HepG2 (cell line): ENCODE results near the gene TCF12. TPM values are rescaled to one million over a fixed set of nuclear protein-coding genes. Genes with fewer than 3 reads are reported as not detected.

ENCODE experiments used
- GTF2F1 ChIP-seq: fragments of 150-350 bp; IDR thresholded peaks from 2 replicates; pipeline ENCODE4 v1.6.1; 2014; ENCODE audit warnings: low read length
- KAT2B ChIP-seq: fragments of 150-350 bp; IDR thresholded peaks from 2 replicates; pipeline ENCODE4 v1.6.1; 2014; ENCODE audit warnings: low read depth, low read length, borderline replicate concordance
- KMT2A ChIP-seq: sonication (generic); formaldehyde crosslinking; IDR thresholded peaks from 2 replicates; pipeline ENCODE4 v1.4.0; 2020; ENCODE audit warnings: missing genetic modification reagents
- PAWR ChIP-seq: sonication (generic); formaldehyde crosslinking; IDR thresholded peaks from 2 replicates; pipeline ENCODE4 v1.4.0; 2020; ENCODE audit warnings: missing genetic modification reagents, mild to moderate bottlenecking, borderline replicate concordance
- PRPF4 ChIP-seq: fragments of 200-400 bp; formaldehyde crosslinking; IDR thresholded peaks from 2 replicates; pipeline ENCODE4 v1.6.1; 2016; ENCODE audit warnings: low read length, low read depth; ENCODE audit not compliant: poor library complexity, severe bottlenecking
- RBM39 ChIP-seq: fragments of 200-400 bp; formaldehyde crosslinking; IDR thresholded peaks from one replicate; pipeline ENCODE4 v1.6.1; 2018; ENCODE audit warnings: antibody characterized with exemption, mild to moderate bottlenecking, low read depth, low read length; ENCODE audit not compliant: poor library complexity, severe bottlenecking
- SP5 ChIP-seq: IDR thresholded peaks from 2 replicates; pipeline ENCODE4 v1.6.1; 2016; ENCODE audit warnings: low read depth, borderline replicate concordance
- U2AF2 ChIP-seq: fragments of 200-400 bp; formaldehyde crosslinking; IDR thresholded peaks from 2 replicates; pipeline ENCODE4 v1.6.1; 2017; ENCODE audit warnings: low read depth, mild to moderate bottlenecking, low read length
- ZBTB3 ChIP-seq: sonication (generic); formaldehyde crosslinking; IDR thresholded peaks from 2 replicates; pipeline ENCODE4 v1.4.0; 2020; ENCODE audit warnings: low read depth, mild to moderate bottlenecking, moderate library complexity, missing genetic modification reagents, borderline replicate concordance
- ZMYM4 ChIP-seq: sonication (generic); formaldehyde crosslinking; IDR thresholded peaks from 2 replicates; pipeline ENCODE4 v1.8.1; 2023; ENCODE audit warnings: mild to moderate bottlenecking, missing genetic modification reagents
- polyA plus RNA-seq, 8 experiments: library from polyadenylated mRNA; depleted of rRNA in 3 of 8; stranded (reverse) in 7 of 8; unstranded in 1 of 8; fragments of >200 nt; fragmentation: Illumina TruSeq in 4 of 8; extraction: Trizol in 4 of 8; gene quantifications; 2 replicates each; pipeline versions ENCODE4 v1.2.1 to v1.2.3, GENCODE V29; 2011 to 2016; ENCODE audit warnings: low read depth in 4 of 8, missing spikeins in 1 of 8, mixed read lengths in 1 of 8; ENCODE audit not compliant: insufficient read depth in 1 of 8
- total RNA-seq, 5 experiments: library from RNA; depleted of rRNA; stranded (reverse); fragments of >200 nt; fragmentation: Illumina TruSeq; extraction: Trizol; gene quantifications; 2 replicates each; pipeline ENCODE4 v1.2.3, GENCODE V29; 2016; ENCODE audit warnings: low read depth in 1 of 5
- TF ChIP-seq, protein P1 (sequence below): sonication (generic); formaldehyde crosslinking; IDR thresholded peaks from 2 replicates; pipeline ENCODE4 v1.9.0; 2021; ENCODE audit warnings: missing genetic modification reagents, mild to moderate bottlenecking, borderline replicate concordance
- TF ChIP-seq, protein P2 (sequence below): sonication (generic); formaldehyde crosslinking; IDR thresholded peaks from 2 replicates; pipeline ENCODE4 v1.8.0; 2022; ENCODE audit warnings: missing genetic modification reagents, low read depth, mild to moderate bottlenecking, borderline replicate concordance
- TF ChIP-seq, protein P3 (sequence below): sonication (generic); formaldehyde crosslinking; IDR thresholded peaks from 2 replicates; pipeline ENCODE4 v1.5.0; 2020; ENCODE audit warnings: mild to moderate bottlenecking, missing genetic modification reagents
- TF ChIP-seq, protein P4 (sequence below): sonication (generic); formaldehyde crosslinking; IDR thresholded peaks from 2 replicates; pipeline ENCODE4 v1.4.0; 2020; ENCODE audit warnings: missing genetic modification reagents
- TF ChIP-seq, protein P5 (sequence below): IDR thresholded peaks from 2 replicates; pipeline ENCODE4 v1.6.1; 2012; ENCODE audit warnings: inconsistent platforms
- TF ChIP-seq, protein P6 (sequence below): sonication (generic); formaldehyde crosslinking; IDR thresholded peaks from 2 replicates; pipeline ENCODE4 v1.8.0; 2022; ENCODE audit warnings: low read depth, missing genetic modification reagents
- TF ChIP-seq, protein P7 (sequence below): IDR thresholded peaks from 2 replicates; pipeline ENCODE4 v1.6.1; 2016; ENCODE audit warnings: missing genetic modification reagents, missing compliant biosample characterization
- TF ChIP-seq, protein P8 (sequence below): IDR thresholded peaks from 2 replicates; pipeline ENCODE4 v1.6.1; 2016; ENCODE audit warnings: low read depth, borderline replicate concordance

TCF12 gene
- total and polyA plus RNA-seq, 2 of the 13 experiments (the other 11 are each of a cell fraction or from before 2014, with no cell fraction given): 48.6 to 51.1 TPM

DNA sequence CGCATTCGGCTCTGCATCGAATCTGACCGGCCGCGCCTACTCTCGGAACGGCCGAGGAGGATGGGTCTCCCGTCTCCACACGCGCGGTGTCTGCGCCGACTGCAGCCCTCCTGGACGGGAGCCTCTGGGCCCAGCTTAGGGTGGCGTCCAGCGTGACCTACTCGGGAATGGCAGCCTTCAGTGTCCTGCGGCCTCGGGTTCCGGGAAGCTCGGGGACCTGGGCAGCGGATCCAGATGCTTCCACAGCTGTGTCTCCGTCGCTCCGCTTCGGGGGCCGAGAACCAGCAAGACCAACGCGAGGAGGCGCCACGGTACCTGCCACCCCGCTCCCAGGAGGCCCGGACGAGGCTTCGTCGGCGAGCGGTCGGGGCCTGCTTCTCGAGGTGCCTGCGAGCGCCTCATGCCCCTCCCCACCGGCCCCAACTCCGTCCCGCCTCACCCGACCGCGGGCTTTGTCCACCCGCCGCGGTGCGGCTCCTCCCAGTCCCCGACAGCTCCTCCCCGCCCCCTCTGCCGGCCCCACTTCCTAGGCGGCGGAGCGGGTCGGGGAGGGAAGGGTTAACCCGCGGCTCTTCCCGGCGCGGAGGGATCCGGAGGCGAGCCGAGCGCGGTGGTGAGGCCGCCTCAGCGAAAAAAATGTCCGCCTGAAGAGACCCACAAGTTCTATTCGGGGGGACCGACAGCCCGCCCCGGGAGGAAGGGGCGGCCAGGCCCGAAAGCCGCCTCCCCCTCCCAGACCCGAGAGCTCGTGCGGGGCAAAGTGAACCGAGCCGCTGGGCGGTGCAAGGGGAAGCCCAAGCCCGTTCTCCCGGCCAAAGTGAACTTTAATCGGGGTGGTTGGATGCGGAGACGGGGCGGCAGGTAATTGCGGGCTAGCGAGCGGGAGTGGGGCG lies at the start of gene TCF12 (continued):
- TF ChIP-seq, protein P1, sequence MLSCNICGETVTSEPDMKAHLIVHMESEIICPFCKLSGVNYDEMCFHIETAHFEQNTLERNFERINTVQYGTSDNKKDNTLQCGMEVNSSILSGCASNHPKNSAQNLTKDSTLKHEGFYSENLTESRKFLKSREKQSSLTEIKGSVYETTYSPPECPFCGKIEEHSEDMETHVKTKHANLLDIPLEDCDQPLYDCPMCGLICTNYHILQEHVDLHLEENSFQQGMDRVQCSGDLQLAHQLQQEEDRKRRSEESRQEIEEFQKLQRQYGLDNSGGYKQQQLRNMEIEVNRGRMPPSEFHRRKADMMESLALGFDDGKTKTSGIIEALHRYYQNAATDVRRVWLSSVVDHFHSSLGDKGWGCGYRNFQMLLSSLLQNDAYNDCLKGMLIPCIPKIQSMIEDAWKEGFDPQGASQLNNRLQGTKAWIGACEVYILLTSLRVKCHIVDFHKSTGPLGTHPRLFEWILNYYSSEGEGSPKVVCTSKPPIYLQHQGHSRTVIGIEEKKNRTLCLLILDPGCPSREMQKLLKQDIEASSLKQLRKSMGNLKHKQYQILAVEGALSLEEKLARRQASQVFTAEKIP (CRISPR knock-in tag): no peak
- no peak for TF ChIP-seq KAT2B
- TF ChIP-seq, protein P2, sequence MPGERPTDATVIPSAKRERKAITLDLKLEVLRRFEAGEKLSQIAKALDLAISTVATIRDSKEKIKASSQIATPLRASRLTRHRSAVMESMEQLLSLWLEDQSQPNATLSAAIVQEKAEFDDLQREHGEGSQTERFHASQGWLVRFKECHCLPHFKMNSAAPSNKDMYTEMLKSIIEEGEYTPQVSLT (CRISPR knock-in tag): no peak; the same call in 1 of the 2 replicates
- peak; percentile 72; the same call in 1 of the 2 replicates for TF ChIP-seq SP5 (CRISPR knock-in tag)
- TF ChIP-seq PRPF4: peak; percentile 50
- TF ChIP-seq, protein P3, sequence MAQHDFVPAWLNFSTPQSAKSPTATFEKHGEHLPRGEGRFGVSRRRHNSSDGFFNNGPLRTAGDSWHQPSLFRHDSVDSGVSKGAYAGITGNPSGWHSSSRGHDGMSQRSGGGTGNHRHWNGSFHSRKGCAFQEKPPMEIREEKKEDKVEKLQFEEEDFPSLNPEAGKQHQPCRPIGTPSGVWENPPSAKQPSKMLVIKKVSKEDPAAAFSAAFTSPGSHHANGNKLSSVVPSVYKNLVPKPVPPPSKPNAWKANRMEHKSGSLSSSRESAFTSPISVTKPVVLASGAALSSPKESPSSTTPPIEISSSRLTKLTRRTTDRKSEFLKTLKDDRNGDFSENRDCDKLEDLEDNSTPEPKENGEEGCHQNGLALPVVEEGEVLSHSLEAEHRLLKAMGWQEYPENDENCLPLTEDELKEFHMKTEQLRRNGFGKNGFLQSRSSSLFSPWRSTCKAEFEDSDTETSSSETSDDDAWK (CRISPR knock-in tag): no peak
- TF ChIP-seq, protein P4, sequence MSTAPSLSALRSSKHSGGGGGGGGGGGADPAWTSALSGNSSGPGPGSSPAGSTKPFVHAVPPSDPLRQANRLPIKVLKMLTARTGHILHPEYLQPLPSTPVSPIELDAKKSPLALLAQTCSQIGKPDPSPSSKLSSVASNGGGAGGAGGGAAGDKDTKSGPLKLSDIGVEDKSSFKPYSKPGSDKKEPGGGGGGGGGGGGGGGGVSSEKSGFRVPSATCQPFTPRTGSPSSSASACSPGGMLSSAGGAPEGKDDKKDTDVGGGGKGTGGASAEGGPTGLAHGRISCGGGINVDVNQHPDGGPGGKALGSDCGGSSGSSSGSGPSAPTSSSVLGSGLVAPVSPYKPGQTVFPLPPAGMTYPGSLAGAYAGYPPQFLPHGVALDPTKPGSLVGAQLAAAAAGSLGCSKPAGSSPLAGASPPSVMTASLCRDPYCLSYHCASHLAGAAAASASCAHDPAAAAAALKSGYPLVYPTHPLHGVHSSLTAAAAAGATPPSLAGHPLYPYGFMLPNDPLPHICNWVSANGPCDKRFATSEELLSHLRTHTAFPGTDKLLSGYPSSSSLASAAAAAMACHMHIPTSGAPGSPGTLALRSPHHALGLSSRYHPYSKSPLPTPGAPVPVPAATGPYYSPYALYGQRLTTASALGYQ (CRISPR knock-in tag): peak; percentile 82
- TF ChIP-seq, protein P5, sequence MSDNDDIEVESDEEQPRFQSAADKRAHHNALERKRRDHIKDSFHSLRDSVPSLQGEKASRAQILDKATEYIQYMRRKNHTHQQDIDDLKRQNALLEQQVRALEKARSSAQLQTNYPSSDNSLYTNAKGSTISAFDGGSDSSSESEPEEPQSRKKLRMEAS: peak; percentile 71
- TF ChIP-seq, protein P6, sequence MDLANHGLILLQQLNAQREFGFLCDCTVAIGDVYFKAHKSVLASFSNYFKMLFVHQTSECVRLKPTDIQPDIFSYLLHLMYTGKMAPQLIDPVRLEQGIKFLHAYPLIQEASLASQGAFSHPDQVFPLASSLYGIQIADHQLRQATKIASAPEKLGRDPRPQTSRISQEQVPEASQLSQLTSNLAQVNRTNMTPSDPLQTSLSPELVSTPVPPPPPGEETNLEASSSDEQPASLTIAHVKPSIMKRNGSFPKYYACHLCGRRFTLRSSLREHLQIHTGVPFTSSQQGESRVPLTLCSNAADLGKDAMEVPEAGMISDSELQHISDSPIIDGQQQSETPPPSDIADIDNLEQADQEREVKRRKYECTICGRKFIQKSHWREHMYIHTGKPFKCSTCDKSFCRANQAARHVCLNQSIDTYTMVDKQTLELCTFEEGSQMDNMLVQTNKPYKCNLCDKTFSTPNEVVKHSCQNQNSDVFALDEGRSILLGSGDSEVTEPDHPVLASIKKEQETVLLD (CRISPR knock-in tag): peak; percentile 83
- peak; percentile 96 for TF ChIP-seq KMT2A (CRISPR knock-in tag)
- no peak for TF ChIP-seq ZBTB3 (CRISPR knock-in tag)
- TF ChIP-seq GTF2F1: no peak; the same call in 1 of the 2 replicates
- peak; percentile 99 for TF ChIP-seq ZMYM4 (CRISPR knock-in tag)
- TF ChIP-seq, protein P7, sequence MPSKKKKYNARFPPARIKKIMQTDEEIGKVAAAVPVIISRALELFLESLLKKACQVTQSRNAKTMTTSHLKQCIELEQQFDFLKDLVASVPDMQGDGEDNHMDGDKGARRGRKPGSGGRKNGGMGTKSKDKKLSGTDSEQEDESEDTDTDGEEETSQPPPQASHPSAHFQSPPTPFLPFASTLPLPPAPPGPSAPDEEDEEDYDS (CRISPR knock-in tag): peak; percentile 72
- no peak for TF ChIP-seq PAWR
- no peak for TF ChIP-seq U2AF2
- TF ChIP-seq, protein P8, sequence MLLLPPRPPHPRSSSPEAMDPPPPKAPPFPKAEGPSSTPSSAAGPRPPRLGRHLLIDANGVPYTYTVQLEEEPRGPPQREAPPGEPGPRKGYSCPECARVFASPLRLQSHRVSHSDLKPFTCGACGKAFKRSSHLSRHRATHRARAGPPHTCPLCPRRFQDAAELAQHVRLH (CRISPR knock-in tag): peak; percentile 94
- peak; percentile 63 for TF ChIP-seq RBM39
